ENCODE data around the gene TMEM190.

Gene TMEM190

GRCh38 chr19:55372316-55373081 is 4.1 kb upstream of the TMEM190 start:
- DNase-seq: no peak

DNA sequence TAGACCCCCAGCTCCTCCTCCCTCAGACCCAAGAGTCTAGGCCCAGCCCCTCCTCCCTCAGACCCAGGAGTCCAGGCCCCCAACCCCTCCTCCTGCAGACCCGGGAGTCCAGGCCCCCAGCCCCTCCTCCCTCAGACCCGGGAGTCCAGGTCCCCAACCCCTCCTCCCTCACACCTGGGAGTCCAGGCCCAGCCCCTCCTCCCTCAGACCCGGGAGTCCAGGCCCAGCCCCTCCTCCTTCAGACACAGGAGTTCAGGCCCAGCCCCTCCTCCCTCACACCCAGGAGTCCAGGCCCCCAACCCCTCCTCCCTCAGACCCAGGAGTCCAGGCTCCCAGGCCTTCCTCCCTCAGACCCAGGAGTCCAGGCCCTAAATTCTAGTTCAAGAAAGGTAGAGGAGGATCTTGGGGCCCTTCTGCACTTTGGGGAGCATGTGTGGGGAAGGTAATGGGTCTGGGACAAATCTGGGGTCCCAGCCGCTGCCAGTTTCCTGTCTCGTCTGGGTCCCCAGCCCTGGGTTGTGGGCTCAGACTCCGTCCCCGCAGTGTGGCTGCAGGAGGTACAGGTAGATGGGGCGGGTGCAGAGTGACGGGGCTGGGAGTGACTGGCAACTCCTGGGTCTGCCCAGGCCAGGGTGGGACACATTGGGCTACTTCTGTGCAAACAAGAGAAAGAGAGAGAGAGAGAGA is 3.2 kb upstream of the TMEM190 start:
- no peak for DNase-seq

DNA sequence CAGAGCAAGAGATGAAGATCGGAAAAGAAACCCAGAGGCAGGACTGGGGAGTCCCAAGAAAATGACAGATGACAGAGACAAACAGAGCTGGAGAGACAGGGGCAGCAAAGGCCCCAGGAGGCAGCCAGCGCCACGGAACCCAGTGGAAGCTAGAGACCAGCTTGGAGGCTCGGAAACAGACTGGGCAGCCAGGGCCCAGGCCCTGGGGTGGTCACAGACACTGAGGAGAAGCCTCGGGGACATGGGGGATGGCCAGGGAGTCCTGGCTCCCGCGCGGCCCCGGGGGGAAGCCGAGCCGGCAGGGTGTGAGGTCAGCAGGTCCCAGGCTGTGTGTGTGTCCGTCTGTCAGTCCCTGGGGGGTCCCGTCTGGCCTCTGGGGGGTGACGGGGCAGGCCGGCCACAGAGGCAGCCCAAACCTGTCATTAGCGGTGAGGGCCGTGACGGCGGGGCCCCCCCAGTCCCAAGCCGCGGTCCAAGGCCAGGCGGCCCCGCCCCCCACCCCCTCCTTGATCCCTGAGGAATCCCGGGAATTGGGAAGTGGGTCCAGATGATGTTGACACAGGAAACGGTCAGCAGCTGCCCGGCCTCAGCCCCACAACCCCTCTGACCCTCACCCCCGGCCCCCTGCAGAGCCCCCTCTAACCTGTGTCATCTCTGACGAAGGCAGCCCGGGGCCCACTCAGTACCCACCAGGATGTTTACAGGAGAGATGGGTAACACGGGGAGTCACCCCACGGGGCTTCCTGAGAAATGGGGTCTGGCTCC is 2.5 kb upstream of the TMEM190 start:
- no peak for DNase-seq

DNA sequence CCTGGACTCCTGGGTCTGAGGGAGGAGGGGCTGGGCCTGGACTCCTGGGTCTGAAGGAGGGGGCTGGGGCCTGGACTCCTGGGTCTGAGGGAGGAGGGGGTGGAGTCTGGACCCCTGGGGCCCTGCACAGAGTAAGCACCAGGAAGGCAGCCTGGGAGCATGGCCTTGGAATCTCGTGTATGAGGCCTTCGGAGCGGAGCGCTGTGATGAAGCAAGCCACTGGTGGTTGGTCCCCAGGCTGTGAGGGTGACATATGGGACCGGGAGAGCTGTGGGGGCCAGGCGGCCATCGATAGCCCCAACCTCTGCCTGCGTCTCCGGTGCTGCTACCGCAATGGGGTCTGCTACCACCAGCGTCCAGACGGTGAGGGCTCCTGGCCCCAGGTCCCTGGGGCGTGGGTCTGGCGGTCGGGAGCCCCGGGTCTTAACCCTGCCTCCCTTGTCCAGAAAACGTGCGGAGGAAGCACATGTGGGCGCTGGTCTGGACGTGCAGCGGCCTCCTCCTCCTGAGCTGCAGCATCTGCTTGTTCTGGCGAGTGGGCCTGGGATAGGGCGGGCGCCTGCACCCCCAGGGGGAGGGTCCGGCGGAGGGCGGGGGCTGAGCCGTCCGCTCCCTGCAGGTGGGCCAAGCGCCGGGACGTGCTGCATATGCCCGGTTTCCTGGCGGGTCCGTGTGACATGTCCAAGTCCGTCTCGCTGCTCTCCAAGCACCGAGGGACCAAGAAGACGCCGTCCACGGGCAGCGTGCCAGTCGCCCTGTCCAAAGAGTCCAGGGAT is 918 bp downstream of the TMEM190 start:
- no peak for DNase-seq

GRCh38 chr19:55379174-55379573 is 2.5 kb downstream of the TMEM190 start:
- DNase-seq: peak; percentile 24 to 35

DNA sequence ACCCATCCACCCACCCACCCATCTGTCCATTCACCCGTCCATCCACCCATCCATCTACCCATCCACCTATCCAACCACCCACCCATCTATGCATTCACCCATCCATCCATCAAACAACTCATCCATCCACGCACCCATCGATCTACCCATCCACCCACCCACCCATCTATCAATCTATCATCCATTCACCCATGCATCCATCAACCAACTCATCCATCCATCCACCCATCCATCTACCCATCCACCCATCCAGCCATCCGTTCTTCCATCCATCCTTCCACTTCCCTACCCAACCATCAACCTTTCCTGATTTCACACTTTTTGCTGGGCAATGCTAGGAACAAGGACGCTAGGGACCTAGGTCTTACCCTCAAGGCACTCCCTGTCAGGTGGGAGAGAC is 5.4 kb downstream of the TMEM190 start:
- no peak for DNase-seq

GRCh38 chr19:55382522-55383054 is 6.0 kb downstream of the TMEM190 start:
- no peak for DNase-seq

GRCh38 chr19:55383279-55384130 is 6.9 kb downstream of the TMEM190 start:
- DNase-seq: peak; percentile 36 to 70

DNA sequence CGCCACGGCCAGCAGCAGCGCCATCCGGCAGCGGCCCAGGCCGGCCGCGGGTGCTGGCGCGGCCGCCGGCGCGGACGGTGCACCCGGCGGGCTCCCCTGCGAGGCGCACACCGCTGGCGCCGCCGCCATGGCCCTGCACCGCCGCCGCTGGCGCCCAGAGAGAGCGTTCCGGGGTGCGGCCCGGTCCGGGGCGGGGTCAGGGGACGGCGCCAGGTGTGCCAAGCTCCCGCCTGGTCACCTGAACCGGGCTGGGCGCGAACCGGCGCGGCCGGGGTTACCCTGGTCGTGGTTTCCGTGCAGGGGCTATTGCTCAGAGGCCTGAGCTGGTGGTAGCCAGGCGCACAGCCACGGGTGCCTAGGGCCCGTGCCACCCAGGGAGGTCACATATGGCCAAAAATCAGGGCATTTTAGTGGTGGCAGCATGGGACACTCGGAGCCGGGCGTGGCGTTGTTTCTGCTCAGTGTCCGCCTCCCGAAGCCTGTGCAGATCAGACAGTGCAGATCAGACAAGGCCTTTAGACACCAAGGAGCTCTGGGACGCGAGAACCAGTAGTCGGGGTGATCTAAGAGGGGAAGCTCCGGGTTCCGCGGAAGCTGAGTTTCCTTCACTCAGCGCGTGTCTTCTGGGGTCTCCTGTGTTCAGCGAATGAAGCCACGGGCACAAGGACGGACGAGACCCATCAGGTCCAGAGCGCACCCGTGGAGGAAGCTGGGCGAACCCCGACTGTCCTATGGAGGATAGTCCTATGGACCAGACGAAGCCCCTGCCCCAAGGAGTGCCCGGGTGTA is 7.7 kb downstream of the TMEM190 start, which contains the start of gene TMEM238:
Gene TMEM238, minus strand, starts transcription at position 162 of the 789 bp plus-strand sequence. Its CDS starts 33 bp downstream, at position 129.
- DNase-seq: peak in 1 of 2 experiments; percentile 11

DNA sequence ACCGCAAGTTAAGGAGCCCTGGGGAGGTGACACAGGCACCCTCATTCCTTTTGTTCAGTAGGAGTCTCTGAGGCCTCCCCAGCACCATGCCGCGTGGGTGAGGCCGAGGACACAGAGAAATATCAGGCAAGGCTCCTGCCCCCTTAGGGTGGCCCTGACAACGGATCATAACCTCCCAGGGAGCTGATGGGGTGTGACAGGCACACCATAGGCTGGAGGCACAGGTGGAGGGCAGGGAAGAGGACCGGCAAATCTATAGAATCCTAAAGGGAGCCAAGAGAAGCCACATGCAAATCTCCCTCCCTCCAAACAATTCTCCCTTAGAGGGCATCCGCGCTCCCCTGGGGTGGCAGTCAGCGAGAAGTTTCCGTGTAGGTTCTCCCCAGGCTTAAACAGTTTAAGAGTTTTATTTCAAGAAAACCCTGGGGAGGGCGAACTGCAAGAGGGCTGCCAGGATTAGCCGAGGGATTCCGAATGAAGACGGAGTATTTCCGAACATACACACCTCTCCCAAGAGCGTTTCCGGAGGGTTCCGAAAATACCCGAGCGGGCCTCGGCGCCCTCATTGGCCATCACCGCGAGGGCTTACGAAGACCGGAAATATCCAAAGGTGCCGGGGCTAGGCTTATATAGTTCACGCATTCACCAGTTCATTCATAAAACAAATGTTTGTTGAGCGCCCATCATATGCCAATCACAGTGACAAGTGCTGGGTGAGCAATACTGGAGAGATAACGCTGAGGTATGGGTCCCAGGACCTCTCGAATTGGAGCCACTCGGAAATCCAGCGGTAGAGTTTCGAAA is 8.5 kb downstream of the TMEM190 start:
- peak; percentile 90 to 91 for DNase-seq

- peak; percentile 97 for DNase-seq
Measured at GRCh38 chr19:55385724-55386492, 9.3 kb downstream of the TMEM190 start, which contains the start of gene RPL28. TSS of gene RPL28 (plus strand) at chr19:55385932. CDS start at chr19:55386358, 426 bp downstream.

- no peak for DNase-seq
Measured at GRCh38 chr19:55386493-55386971, 9.9 kb downstream of the TMEM190 start.

- no peak for DNase-seq
Measured at GRCh38 chr19:55387736-55388497, 11.3 kb downstream of the TMEM190 start.

DNA sequence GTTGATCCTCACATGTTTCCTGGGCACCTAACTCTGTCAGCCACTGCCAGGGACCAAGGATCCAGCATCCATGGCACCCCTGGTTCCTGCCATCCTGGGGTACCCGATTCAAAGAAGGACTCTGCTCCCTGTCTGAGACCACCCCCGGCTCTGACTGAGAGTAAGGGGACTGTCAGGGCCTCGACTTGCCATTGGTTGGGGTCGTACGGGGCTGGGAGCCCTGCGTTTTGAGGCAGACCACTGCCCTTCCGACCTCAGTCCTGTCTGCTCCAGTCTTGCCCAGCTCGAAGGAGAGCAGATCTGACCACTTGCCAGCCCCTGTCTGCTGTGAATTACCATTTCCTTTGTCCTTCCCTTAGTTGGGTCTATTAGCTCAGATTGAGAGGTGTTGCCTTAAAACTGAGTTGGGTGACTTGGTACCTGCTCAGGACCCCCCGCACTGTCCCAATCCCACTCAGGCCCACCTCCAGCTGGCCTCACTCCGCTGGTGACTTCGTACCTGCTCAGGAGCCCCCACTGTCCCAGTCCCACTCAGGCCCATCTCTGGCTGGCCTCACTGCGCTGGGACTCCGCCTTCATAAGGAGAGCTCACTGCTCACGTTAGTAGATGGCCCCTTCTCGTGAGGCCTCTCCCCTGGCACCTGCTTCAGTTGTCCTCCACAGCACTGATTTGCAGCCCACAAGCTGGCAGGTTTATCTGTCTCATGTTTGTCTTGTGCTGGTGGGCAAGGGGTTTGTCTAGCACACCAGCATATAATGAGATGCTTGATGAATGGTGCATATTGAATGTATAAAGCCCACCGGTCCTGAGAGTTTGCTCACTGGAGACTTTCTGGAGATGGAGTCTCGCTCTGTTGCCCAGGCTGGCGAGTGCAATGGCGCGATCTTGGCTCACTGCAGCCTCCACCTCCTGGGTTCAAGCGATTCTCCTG is 13.0 kb downstream of the TMEM190 start:
- no peak for DNase-seq

- DNase-seq: no peak
Measured at GRCh38 chr19:55390461-55390880, 13.8 kb downstream of the TMEM190 start.

DNA sequence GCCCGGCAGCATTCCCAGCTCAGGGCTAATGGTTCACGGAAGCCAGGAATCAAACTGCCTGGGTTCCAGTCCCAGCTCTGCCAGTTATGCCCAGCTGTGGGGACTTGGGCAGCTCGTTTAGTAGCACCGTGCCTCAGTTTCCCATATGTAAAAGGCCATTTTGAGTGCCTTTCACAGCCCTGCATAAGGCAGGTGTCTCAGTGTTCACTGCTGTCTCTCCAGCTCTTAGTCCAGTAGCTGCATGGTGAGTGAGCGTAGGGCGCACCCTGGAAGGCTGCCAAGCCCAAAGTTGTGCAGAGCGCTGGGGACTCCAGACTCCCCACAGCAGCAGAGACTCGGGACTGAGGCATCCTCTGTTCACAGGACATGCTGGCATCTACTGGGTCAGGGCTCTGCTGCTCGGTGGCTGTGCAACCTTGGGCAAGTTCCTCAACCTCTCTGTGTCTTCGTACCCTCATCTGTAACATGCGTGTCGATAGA is 14.6 kb downstream of the TMEM190 start:
- DNase-seq: no peak

Data from SHP77 (cell line).